Lower lobe of right lung (tissue), 2 donors: ENCODE measurements around the gene PBX1. TPM values are rescaled to one million over a fixed set of nuclear protein-coding genes. Genes with fewer than 3 reads are reported as not detected.

Source experiments
- ATAC-seq, 2 donors: fragments of 200-7000 bp; cut with Tn5 transposase; one replicate each; pipeline ENCODE4 v1.9.1; 2020 to 2022; ENCODE audit warnings: mild to moderate bottlenecking in 2 of 2, moderate library complexity in 2 of 2
- DNase-seq: peaks from one replicate; pipeline ENCODE4 v3.0.0-alpha.2; 2020
- H3K27ac ChIP-seq: fragments of 200-600 bp; one replicate; pipeline ENCODE4 v1.8.0; 2022
- H3K27me3 ChIP-seq: fragments of 200-600 bp; one replicate; pipeline ENCODE4 v1.8.0; 2022; ENCODE audit warnings: low read depth
- H3K36me3 ChIP-seq: fragments of 200-600 bp; one replicate; pipeline ENCODE4 v1.8.0; 2022; ENCODE audit warnings: mild to moderate bottlenecking
- H3K4me1 ChIP-seq: fragments of 200-600 bp; one replicate; pipeline ENCODE4 v1.8.0; 2022
- H3K4me3 ChIP-seq: fragments of 200-600 bp; one replicate; pipeline ENCODE4 v1.8.0; 2022; ENCODE audit warnings: mild to moderate bottlenecking
- H3K9me3 ChIP-seq: fragments of 200-600 bp; one replicate; pipeline ENCODE4 v1.8.0; 2022
- CTCF ChIP-seq: fragments of 200-600 bp; IDR thresholded peaks from one replicate; pipeline ENCODE4 v1.8.0; 2022; ENCODE audit warnings: antibody characterized with exemption, mild to moderate bottlenecking
- intact Hi-C: fragments of 100-400 bp; cut with DNase I; formaldehyde crosslinking; loops from one replicate; pipeline ENCODE4 v1.11.0; 2022
- total RNA-seq: library from RNA; stranded (reverse); fragmentation: NEBNext Ultra II Directional; extraction: Animal tissue kit (Norgen Biotek cat#: 25700); gene quantifications from one replicate; pipeline ENCODE4 v1.2.1, GENCODE V29; 2021
- donor health status: DM: no; HTN: yes; CAD: no; lungs with severe emphysema.

Gene PBX1
- total RNA-seq, 1 donor from 2014 or later, result 58.1 TPM

- no peak overlapping the region for H3K4me3 ChIP-seq
- H3K9me3 ChIP-seq, result no peaks in the 10 kb centered on the region
- no peak for DNase-seq
- H3K36me3 ChIP-seq, result no peaks in the 10 kb centered on the region
- no peak for ATAC-seq
- intact Hi-C loops, result no loop called here
- no peak for TF ChIP-seq CTCF
- H3K27ac ChIP-seq, result no peak overlapping the region
- no peaks in the 10 kb centered on the region for H3K27me3 ChIP-seq
- peaks cover 18% of the 10 kb centered on the region for H3K4me1 ChIP-seq
These were observed 198.6 kb downstream of the PBX1 start for GRCh38 chr1:164757625-164758024.

- no peak overlapping the region for H3K4me3 ChIP-seq
- ATAC-seq, result no peak
- TF ChIP-seq CTCF, result no peak
- no peaks in the 10 kb centered on the region for H3K9me3 ChIP-seq
- H3K27ac ChIP-seq, result no peak overlapping the region
- peaks cover 17% of the 10 kb centered on the region for H3K4me1 ChIP-seq
- H3K36me3 ChIP-seq, result no peaks in the 10 kb centered on the region
- intact Hi-C loops, result no loop called here
- H3K27me3 ChIP-seq, result no peaks in the 10 kb centered on the region
- DNase-seq, result no peak
These were observed 200.3 kb downstream of the PBX1 start for GRCh38 chr1:164759144-164759920.

DNA sequence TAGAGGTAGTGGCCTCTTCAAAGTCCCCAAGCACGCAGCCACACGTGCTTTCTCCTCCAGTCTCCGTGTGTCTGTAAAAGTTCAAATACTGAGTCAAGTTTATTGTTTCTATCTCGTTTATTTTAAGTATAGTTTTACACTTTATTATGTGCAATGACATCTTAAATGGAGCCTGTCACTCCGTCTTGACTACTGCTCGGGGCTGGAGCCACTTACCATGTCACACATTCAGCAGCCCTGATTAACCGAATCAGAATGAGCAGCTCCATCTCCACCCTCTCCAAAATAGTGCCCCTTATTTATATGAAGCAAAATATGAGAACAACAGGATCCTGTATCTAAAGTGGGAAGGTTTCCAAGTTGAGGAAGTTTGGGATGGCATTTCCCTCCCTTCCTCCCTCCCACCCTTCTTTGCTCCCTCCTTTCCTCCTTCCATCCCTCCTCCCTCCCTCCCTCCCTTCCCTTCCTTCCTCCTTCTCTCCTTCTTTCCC lies 201.0 kb downstream of the PBX1 start:
- H3K27ac ChIP-seq, result no peak overlapping the region
- H3K9me3 ChIP-seq, result no peaks in the 10 kb centered on the region
- no peaks in the 10 kb centered on the region for H3K36me3 ChIP-seq
- H3K27me3 ChIP-seq, result no peaks in the 10 kb centered on the region
- H3K4me1 ChIP-seq, result peaks cover 12% of the 10 kb centered on the region
- no peak overlapping the region for H3K4me3 ChIP-seq
- TF ChIP-seq CTCF, result no peak
- ATAC-seq (no peak), DNase-seq (no peak)
- intact Hi-C loops, result no loop called here

DNA sequence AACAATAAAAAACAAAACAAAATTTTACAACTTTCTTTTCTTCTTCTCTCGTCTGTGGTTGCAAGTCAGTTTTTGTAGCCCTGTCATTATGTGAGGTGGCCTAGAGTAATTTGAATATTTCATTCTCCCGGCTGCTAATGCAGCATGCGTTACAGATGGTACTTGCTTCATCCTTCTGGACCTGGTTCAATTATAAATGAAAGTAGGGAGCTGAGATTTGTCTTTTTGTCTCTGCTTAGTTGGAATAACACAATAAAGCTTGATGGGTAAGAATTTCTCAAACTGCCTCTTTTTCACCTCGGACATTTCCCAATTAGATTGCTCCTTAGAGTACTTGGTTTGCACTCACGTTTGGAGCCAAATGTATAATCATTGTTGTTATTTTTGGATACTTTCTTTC lies 201.6 kb downstream of the PBX1 start:
- Histone ChIP-seq H3K9me3 (no peaks in the 10 kb centered on the region), H3K27me3 (no peaks in the 10 kb centered on the region), H3K27ac (no peak overlapping the region), H3K4me1 (peaks cover 15% of the 10 kb centered on the region), H3K36me3 (no peaks in the 10 kb centered on the region), H3K4me3 (no peak overlapping the region)
- TF ChIP-seq CTCF, result no peak
- ATAC-seq (no peak), DNase-seq (no peak)
- intact Hi-C loops, result no loop called here

DNA sequence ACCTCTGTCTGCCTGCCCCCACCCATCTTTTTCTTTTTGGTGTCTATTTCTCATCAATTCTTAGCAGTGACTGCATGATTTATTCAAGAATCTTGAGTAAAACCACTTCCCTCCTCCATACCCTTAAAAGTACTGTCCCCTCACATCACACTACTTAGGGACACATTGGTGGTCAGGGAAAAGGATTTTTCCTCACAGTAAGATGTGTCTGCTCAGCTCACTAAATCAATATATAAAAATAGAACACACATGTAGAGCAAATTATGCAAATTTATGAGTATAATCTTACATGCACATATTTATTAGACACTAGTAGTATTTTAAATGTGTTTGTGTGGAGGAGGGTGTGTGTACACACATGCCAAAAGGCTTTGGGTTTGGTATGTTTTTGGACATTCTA lies 202.0 kb downstream of the PBX1 start:
- H3K36me3 ChIP-seq, result no peaks in the 10 kb centered on the region
- H3K27me3 ChIP-seq, result no peaks in the 10 kb centered on the region
- no peak for DNase-seq
- peaks cover 17% of the 10 kb centered on the region for H3K4me1 ChIP-seq
- no peak for TF ChIP-seq CTCF
- no peak for ATAC-seq
- no peak overlapping the region for H3K4me3 ChIP-seq
- no peaks in the 10 kb centered on the region for H3K9me3 ChIP-seq
- H3K27ac ChIP-seq, result no peak overlapping the region
- intact Hi-C loops, result no loop called here
